Thymus (tissue), 11 donors: ENCODE data around the gene CSTPP1. TPM values are rescaled to one million over a fixed set of nuclear protein-coding genes. Genes with fewer than 3 reads are reported as not detected.
A peak's percentile ranks its signal among the peaks of the same experiment; 100 is the strongest.
"Not testable (repeated sequence)": the region's sequence is repeated elsewhere in the genome, so short reads cannot be mapped to it uniquely, and the experiment has no call there.

Experiments used
- DNase-seq, 9 donors: peaks; one replicate each; pipeline ENCODE4 v3.0.0-alpha.2; 2013; ENCODE audit warnings: low spot score in 9 of 9, low read depth in 6 of 9, missing footprints in 1 of 9
- H3K27ac ChIP-seq, 2 donors: one replicate each; pipeline ENCODE4 v1.5.1; 2013; ENCODE audit warnings: control low read depth in 1 of 2, low read depth in 1 of 2, low read length in 1 of 2, mild to moderate bottlenecking in 1 of 2, moderate library complexity in 1 of 2
- H3K27me3 ChIP-seq, 2 donors: one replicate each; pipeline ENCODE4 v1.5.1; 2013; ENCODE audit warnings: low read length in 1 of 2; ENCODE audit not compliant: control insufficient read depth in 2 of 2, insufficient read depth in 1 of 2
- H3K36me3 ChIP-seq, 2 donors: one replicate each; pipeline ENCODE4 v1.5.1; 2013; ENCODE audit warnings: low read length in 1 of 2, mild to moderate bottlenecking in 1 of 2, moderate library complexity in 1 of 2; ENCODE audit not compliant: control insufficient read depth in 2 of 2, insufficient read depth in 2 of 2
- H3K4me1 ChIP-seq, 2 donors: one replicate each; pipeline ENCODE4 v1.5.1; 2013; ENCODE audit warnings: low read length in 2 of 2; ENCODE audit not compliant: control insufficient read depth in 2 of 2, insufficient read depth in 2 of 2
- H3K4me3 ChIP-seq, 2 donors: one replicate each; pipeline ENCODE4 v1.5.1; 2013; ENCODE audit warnings: low read length in 2 of 2, control low read depth in 1 of 2, mild to moderate bottlenecking in 1 of 2
- H3K9me3 ChIP-seq, 2 donors: one replicate each; pipeline ENCODE4 v1.5.1; 2013; ENCODE audit warnings: low read length in 1 of 2, mild to moderate bottlenecking in 1 of 2; ENCODE audit not compliant: control insufficient read depth in 2 of 2, insufficient read depth in 1 of 2
- WGBS: extraction: QIAGEN DNeasy Blood & Tissue Kit; methylation state at CpG from one replicate; pipeline ENCODE4 v1.1.7; 2013; 5-methylcytosine and 5-hydroxymethylcytosine counted together
- polyA plus RNA-seq: library from polyadenylated mRNA; stranded (reverse); fragments of 200-250 nt; gene quantifications from one replicate; pipeline ENCODE4 v1.2.3, GENCODE V29; 2013
- total RNA-seq: library from RNA; stranded (reverse); fragments of 120-200 nt; gene quantifications from one replicate; pipeline ENCODE4 v1.2.4, GENCODE V29; 2013
- donor health status: healthy.

CSTPP1 gene
- total and polyA plus RNA-seq, 2 donors: 15.8 to 16.0 TPM

- not testable (repeated sequence) for H3K27ac ChIP-seq, H3K4me3 ChIP-seq, H3K36me3 ChIP-seq, H3K9me3 ChIP-seq, DNase-seq, H3K4me1 ChIP-seq, H3K27me3 ChIP-seq
- WGBS: 99% methylated on average over 1 of the region's 1 CpG
Observed at GRCh38 chr11:46989810-46990487, 53.4 kb downstream of the CSTPP1 start.

- Histone ChIP-seq H3K4me1 (no peaks in the 10 kb centered on the region), H3K27me3 (no peaks in the 10 kb centered on the region), H3K27ac (no peak overlapping the region), H3K9me3 (no peaks in the 10 kb centered on the region), H3K36me3 (peaks cover 3% of the 10 kb centered on the region in 2 donors), H3K4me3 (no peak overlapping the region)
- DNase-seq: no peak
- 94% methylated on average over 2 of the region's 2 CpGs for WGBS
Observed at GRCh38 chr11:46991391-46991790, 54.8 kb downstream of the CSTPP1 start.

- H3K27me3 ChIP-seq, H3K4me1 ChIP-seq, H3K36me3 ChIP-seq, H3K27ac ChIP-seq, H3K9me3 ChIP-seq, DNase-seq, H3K4me3 ChIP-seq: not testable (repeated sequence)
- WGBS: 99% methylated on average over 2 of the region's 2 CpGs
Observed at GRCh38 chr11:46992386-46992785, 55.8 kb downstream of the CSTPP1 start.

GRCh38 chr11:46997796-46998195, 61.2 kb downstream of the CSTPP1 start:
- WGBS: 98% methylated on average over 14 of the region's 14 CpGs
- not testable (repeated sequence) for H3K9me3 ChIP-seq, H3K4me3 ChIP-seq, H3K36me3 ChIP-seq, H3K4me1 ChIP-seq, H3K27me3 ChIP-seq, H3K27ac ChIP-seq, DNase-seq

- Histone ChIP-seq H3K9me3 (no peaks in the 10 kb centered on the region), H3K36me3 (no peaks in the 10 kb centered on the region), H3K27me3 (no peaks in the 10 kb centered on the region), H3K4me3 (no peak overlapping the region), H3K4me1 (peaks cover 6 to 8% of the 10 kb centered on the region in 2 donors), H3K27ac (no peak overlapping the region)
- no peak for DNase-seq
Observed at GRCh38 chr11:46999217-46999616, 62.7 kb downstream of the CSTPP1 start.

- no peaks in the 10 kb centered on the region for H3K9me3 ChIP-seq
- no peak for DNase-seq
- WGBS: 78% methylated on average over 2 of the region's 2 CpGs
- H3K27ac ChIP-seq: no peak overlapping the region
- no peaks in the 10 kb centered on the region for H3K27me3 ChIP-seq
- no peak overlapping the region for H3K4me3 ChIP-seq
- H3K36me3 ChIP-seq: no peaks in the 10 kb centered on the region
- peaks cover 12 to 13% of the 10 kb centered on the region in 2 donors for H3K4me1 ChIP-seq
Observed at GRCh38 chr11:47000033-47000432, 63.5 kb downstream of the CSTPP1 start.

- Histone ChIP-seq H3K4me1 (peaks cover 12 to 13% of the 10 kb centered on the region in 2 donors), H3K36me3 (no peaks in the 10 kb centered on the region), H3K27me3 (no peaks in the 10 kb centered on the region), H3K27ac (no peak overlapping the region), H3K9me3 (no peaks in the 10 kb centered on the region), H3K4me3 (no peak overlapping the region)
- WGBS: 36% methylated on average over 3 of the region's 3 CpGs
- DNase-seq: peak in 2 of 9 donors; percentile 0 to 43
Observed at GRCh38 chr11:47001781-47002181, 65.2 kb downstream of the CSTPP1 start.

- Histone ChIP-seq H3K9me3 (no peaks in the 10 kb centered on the region), H3K36me3 (no peaks in the 10 kb centered on the region), H3K4me1 (peaks cover 12 to 13% of the 10 kb centered on the region in 2 donors), H3K27me3 (no peaks in the 10 kb centered on the region), H3K4me3 (no peak overlapping the region), H3K27ac (peak overlapping the region in 1 of 2 donors; percentile 13)
- WGBS: 33% methylated on average over 1 of the region's 1 CpG
- DNase-seq: no peak
Observed at GRCh38 chr11:47002390-47002789, 65.8 kb downstream of the CSTPP1 start.

- Histone ChIP-seq H3K27me3 (no peaks in the 10 kb centered on the region), H3K4me1 (peaks cover 12 to 13% of the 10 kb centered on the region in 2 donors), H3K9me3 (no peaks in the 10 kb centered on the region), H3K27ac (no peak overlapping the region), H3K4me3 (no peak overlapping the region), H3K36me3 (no peaks in the 10 kb centered on the region)
- DNase-seq: no peak
- 49% methylated on average over 3 of the region's 3 CpGs for WGBS
Observed at GRCh38 chr11:47003180-47003877, 66.8 kb downstream of the CSTPP1 start.
